Measurements from ENCODE around the gene GADD45G. TPM values are rescaled to one million over a fixed set of nuclear protein-coding genes. Genes with fewer than 3 reads are reported as not detected.

The GADD45G gene
- total and polyA plus RNA-seq, 4 donors: 5.5 to 106 (median 43.3) TPM

DNA sequence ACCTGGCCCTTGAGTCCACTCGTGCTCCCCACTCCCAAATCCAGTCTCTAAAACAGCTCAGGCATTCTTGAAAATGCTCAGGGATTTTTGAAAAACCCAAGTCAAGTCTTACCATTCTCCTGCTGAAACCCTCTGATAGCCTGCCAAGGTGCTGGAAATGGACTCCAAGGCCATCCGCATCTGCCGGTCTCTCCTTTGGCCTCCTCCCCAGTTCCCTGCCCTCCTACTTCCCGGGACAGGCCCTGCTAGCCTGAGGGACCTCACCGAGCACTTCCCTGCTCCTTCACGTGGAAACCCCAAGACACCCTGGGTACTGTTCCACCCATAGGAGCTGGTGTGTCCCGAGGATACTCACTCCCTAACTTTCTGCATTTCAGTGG, 49.8 kb upstream of the GADD45G start:
- DNase-seq (ENCODE audit: low spot score): no peak
- WGBS: 92% methylated on average over 7 of the region's 7 CpGs
- Histone ChIP-seq H3K9ac (ENCODE audit: low read depth in 1 of 2, low read length in 2 of 2) (no peak overlapping the region), H3K27ac (ENCODE audit: low read depth in 1 of 2, low read length in 2 of 2) (peak overlapping the region in 1 of 2 donors; percentile 86), H3K4me3 (ENCODE audit: low read depth in 1 of 3, low read length in 3 of 3) (no peak overlapping the region), H3K36me3 (ENCODE audit: control insufficient read depth in 4 of 4, insufficient read depth in 3 of 4, low read depth in 1 of 4, low read length in 3 of 4) (no peaks in the 10 kb centered on the region), H3K9me3 (ENCODE audit: control insufficient read depth in 4 of 4, low read length in 3 of 4) (no peaks in the 10 kb centered on the region), H3K4me1 (ENCODE audit: control insufficient read depth in 4 of 4, insufficient read depth in 4 of 4, low read length in 3 of 4) (peaks cover 4 to 9% (median 7%) of the 10 kb centered on the region in 4 donors), H3K27me3 (ENCODE audit: control insufficient read depth in 4 of 4, insufficient read depth in 4 of 4, low read length in 3 of 4) (no peaks in the 10 kb centered on the region)
- no peak for TF ChIP-seq NR2F2 (IDR thresholded peaks at IDR 0.05)
- TF ChIP-seq, protein P1, sequence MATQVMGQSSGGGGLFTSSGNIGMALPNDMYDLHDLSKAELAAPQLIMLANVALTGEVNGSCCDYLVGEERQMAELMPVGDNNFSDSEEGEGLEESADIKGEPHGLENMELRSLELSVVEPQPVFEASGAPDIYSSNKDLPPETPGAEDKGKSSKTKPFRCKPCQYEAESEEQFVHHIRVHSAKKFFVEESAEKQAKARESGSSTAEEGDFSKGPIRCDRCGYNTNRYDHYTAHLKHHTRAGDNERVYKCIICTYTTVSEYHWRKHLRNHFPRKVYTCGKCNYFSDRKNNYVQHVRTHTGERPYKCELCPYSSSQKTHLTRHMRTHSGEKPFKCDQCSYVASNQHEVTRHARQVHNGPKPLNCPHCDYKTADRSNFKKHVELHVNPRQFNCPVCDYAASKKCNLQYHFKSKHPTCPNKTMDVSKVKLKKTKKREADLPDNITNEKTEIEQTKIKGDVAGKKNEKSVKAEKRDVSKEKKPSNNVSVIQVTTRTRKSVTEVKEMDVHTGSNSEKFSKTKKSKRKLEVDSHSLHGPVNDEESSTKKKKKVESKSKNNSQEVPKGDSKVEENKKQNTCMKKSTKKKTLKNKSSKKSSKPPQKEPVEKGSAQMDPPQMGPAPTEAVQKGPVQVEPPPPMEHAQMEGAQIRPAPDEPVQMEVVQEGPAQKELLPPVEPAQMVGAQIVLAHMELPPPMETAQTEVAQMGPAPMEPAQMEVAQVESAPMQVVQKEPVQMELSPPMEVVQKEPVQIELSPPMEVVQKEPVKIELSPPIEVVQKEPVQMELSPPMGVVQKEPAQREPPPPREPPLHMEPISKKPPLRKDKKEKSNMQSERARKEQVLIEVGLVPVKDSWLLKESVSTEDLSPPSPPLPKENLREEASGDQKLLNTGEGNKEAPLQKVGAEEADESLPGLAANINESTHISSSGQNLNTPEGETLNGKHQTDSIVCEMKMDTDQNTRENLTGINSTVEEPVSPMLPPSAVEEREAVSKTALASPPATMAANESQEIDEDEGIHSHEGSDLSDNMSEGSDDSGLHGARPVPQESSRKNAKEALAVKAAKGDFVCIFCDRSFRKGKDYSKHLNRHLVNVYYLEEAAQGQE (IDR thresholded peaks at IDR 0.05): no peak
- no peak for TF ChIP-seq SP1 (IDR thresholded peaks at IDR 0.05)
- TF ChIP-seq RAD21 (IDR thresholded peaks at IDR 0.05): no peak
- TF ChIP-seq TAF1 (conservative IDR thresholded peaks at IDR 0.05): no peak
- no peak for TF ChIP-seq HNF4A (conservative IDR thresholded peaks at IDR 0.05)
- no peak for TF ChIP-seq MAX (IDR thresholded peaks at IDR 0.05)
- TF ChIP-seq, protein P2, sequence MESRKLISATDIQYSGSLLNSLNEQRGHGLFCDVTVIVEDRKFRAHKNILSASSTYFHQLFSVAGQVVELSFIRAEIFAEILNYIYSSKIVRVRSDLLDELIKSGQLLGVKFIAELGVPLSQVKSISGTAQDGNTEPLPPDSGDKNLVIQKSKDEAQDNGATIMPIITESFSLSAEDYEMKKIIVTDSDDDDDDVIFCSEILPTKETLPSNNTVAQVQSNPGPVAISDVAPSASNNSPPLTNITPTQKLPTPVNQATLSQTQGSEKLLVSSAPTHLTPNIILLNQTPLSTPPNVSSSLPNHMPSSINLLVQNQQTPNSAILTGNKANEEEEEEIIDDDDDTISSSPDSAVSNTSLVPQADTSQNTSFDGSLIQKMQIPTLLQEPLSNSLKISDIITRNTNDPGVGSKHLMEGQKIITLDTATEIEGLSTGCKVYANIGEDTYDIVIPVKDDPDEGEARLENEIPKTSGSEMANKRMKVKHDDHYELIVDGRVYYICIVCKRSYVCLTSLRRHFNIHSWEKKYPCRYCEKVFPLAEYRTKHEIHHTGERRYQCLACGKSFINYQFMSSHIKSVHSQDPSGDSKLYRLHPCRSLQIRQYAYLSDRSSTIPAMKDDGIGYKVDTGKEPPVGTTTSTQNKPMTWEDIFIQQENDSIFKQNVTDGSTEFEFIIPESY (IDR thresholded peaks at IDR 0.05): no peak
- TF ChIP-seq CTCF (IDR thresholded peaks at IDR 0.05; ENCODE audit: low read depth, low read length, missing input control): no peak
- TF ChIP-seq HNF4G (IDR thresholded peaks at IDR 0.05): no peak
- no peak for TF ChIP-seq EGR1 (IDR thresholded peaks at IDR 0.05; ENCODE audit: low read depth in 2 of 2)
- no peak for TF ChIP-seq GABPA (IDR thresholded peaks at IDR 0.05 in 1 of 2, conservative IDR thresholded peaks at IDR 0.05 in 1 of 2)

- no peaks in the 10 kb centered on the region for H3K27me3 ChIP-seq (ENCODE audit: control insufficient read depth in 4 of 4, insufficient read depth in 4 of 4, low read length in 3 of 4)
- peak overlapping the region in 1 of 2 donors; percentile 67 for H3K9ac ChIP-seq (ENCODE audit: low read depth in 1 of 2, low read length in 2 of 2)
- 76% methylated on average over 12 of the region's 12 CpGs for WGBS
- H3K4me3 ChIP-seq (ENCODE audit: low read depth in 1 of 3, low read length in 3 of 3): peak overlapping the region in 1 of 3 donors; percentile 36
- H3K4me1 ChIP-seq (ENCODE audit: control insufficient read depth in 4 of 4, insufficient read depth in 4 of 4, low read length in 3 of 4): peaks cover 3 to 9% (median 7%) of the 10 kb centered on the region in 4 donors
- H3K27ac ChIP-seq (ENCODE audit: low read depth in 1 of 2, low read length in 2 of 2): peak overlapping the region; percentile 83 to 86
- DNase-seq (ENCODE audit: low spot score): peak; percentile 32
- no peaks in the 10 kb centered on the region for H3K36me3 ChIP-seq (ENCODE audit: control insufficient read depth in 4 of 4, insufficient read depth in 3 of 4, low read depth in 1 of 4, low read length in 3 of 4)
- H3K9me3 ChIP-seq (ENCODE audit: control insufficient read depth in 4 of 4, low read length in 3 of 4): no peaks in the 10 kb centered on the region
- TF ChIP-seq SP1 (IDR thresholded peaks at IDR 0.05): no peak
- no peak for TF ChIP-seq MAX (IDR thresholded peaks at IDR 0.05)
- TF ChIP-seq, protein P2 (IDR thresholded peaks at IDR 0.05): no peak
- no peak for TF ChIP-seq RXRA (IDR thresholded peaks at IDR 0.05)
- no peak for TF ChIP-seq FOXA2 (IDR thresholded peaks at IDR 0.05)
- TF ChIP-seq, protein P1 (IDR thresholded peaks at IDR 0.05): no peak
- TF ChIP-seq HNF4A (conservative IDR thresholded peaks at IDR 0.05): no peak
- no peak for TF ChIP-seq GABPA (IDR thresholded peaks at IDR 0.05 in 1 of 2, conservative IDR thresholded peaks at IDR 0.05 in 1 of 2)
- TF ChIP-seq EGR1 (IDR thresholded peaks at IDR 0.05; ENCODE audit: low read depth in 2 of 2): no peak
- no peak for TF ChIP-seq FOXA1 (IDR thresholded peaks at IDR 0.05)
- TF ChIP-seq JUND (IDR thresholded peaks at IDR 0.05): no peak
Measured at GRCh38 chr9:89555451-89556375, 49.1 kb upstream of the GADD45G start.
